ENCODE data around the gene RAB3A.

The RAB3A gene

GRCh38 chr19:18152442-18152816 lies 51.4 kb downstream of the RAB3A start:
- peak; percentile 100 for DNase-seq (ENCODE audit: low read depth)
- peak; percentile 80 for TF ChIP-seq CTCF (IDR thresholded peaks at IDR 0.05; ENCODE audit: insufficient read depth, low read depth, low read length, missing control alignments)
- peak overlapping the region; percentile 71 for H3K4me3 ChIP-seq (ENCODE audit: low read depth, low read length)

GRCh38 chr19:18150776-18151624 lies 52.8 kb downstream of the RAB3A start:
- no peak overlapping the region for H3K4me3 ChIP-seq (ENCODE audit: low read depth, low read length)
- DNase-seq (ENCODE audit: low read depth), result no peak
- TF ChIP-seq CTCF (IDR thresholded peaks at IDR 0.05; ENCODE audit: insufficient read depth, low read depth, low read length, missing control alignments), result no peak

GRCh38 chr19:18149596-18149975 lies 54.3 kb downstream of the RAB3A start:
- no peak for TF ChIP-seq CTCF (IDR thresholded peaks at IDR 0.05; ENCODE audit: insufficient read depth, low read depth, low read length, missing control alignments)
- no peak for DNase-seq (ENCODE audit: low read depth)
- H3K4me3 ChIP-seq (ENCODE audit: low read depth, low read length), result no peak overlapping the region

GRCh38 chr19:18147396-18147795 lies 56.4 kb downstream of the RAB3A start:
- DNase-seq (ENCODE audit: low read depth), result no peak
- no peak for TF ChIP-seq CTCF (IDR thresholded peaks at IDR 0.05; ENCODE audit: insufficient read depth, low read depth, low read length, missing control alignments)

More at GRCh38 chr19:18147396-18147795, 56.4 kb downstream of the RAB3A start:
- H3K4me3 ChIP-seq (ENCODE audit: low read depth, low read length), result no peak overlapping the region
